ENCODE measurements around the gene STPG4.

The STPG4 gene

GRCh38 chr2:47078541-47079482, 76.3 kb downstream of the STPG4 start:
- no peaks in the 10 kb centered on the region for H3K9me3 ChIP-seq (replicated peaks in 1 of 2; ENCODE audit: control insufficient read depth in 2 of 2, insufficient read depth in 1 of 2, low read depth in 1 of 2, low read length in 2 of 2)
- H3K4me1 ChIP-seq (ENCODE audit: control insufficient read depth in 2 of 2, insufficient read depth in 1 of 2, low read depth in 1 of 2, low read length in 2 of 2): peaks cover 22 to 23% of the 10 kb centered on the region in 2 donors
- no peak overlapping the region for H3K4ac ChIP-seq (ENCODE audit: low read length)
- H2AK5ac ChIP-seq (ENCODE audit: low read depth, low read length): peak overlapping the region; percentile 73
- H2AFZ ChIP-seq (ENCODE audit: low read length): peak overlapping the region; percentile 27
- H3K27me3 ChIP-seq (ENCODE audit: control insufficient read depth in 3 of 3, insufficient read depth in 3 of 3, low read depth in 1 of 3, low read length in 3 of 3): no peaks in the 10 kb centered on the region
- H4K91ac ChIP-seq (ENCODE audit: low read depth, low read length, poor library complexity): peak overlapping the region; percentile 40
- H2BK5ac ChIP-seq (ENCODE audit: low read length): no peak overlapping the region
- DNase-seq (ENCODE audit: low spot score): no peak
- no peak overlapping the region for H3K4me3 ChIP-seq (ENCODE audit: low read length in 2 of 2)
- H3K14ac ChIP-seq (ENCODE audit: low read length): no peak overlapping the region
- peak overlapping the region; percentile 40 for H2BK15ac ChIP-seq (ENCODE audit: low read length)
- H3K79me1 ChIP-seq (ENCODE audit: low read depth, low read length): no peaks in the 10 kb centered on the region
- H3K36me3 ChIP-seq (replicated peaks in 1 of 2; ENCODE audit: control insufficient read depth in 2 of 2, insufficient read depth in 2 of 2, low read length in 2 of 2): no peaks in the 10 kb centered on the region
- no peak overlapping the region for H3K4me2 ChIP-seq (ENCODE audit: insufficient read depth, low read length, poor library complexity, severe bottlenecking)
- H3K23ac ChIP-seq (ENCODE audit: low read depth, low read length, poor library complexity): no peak overlapping the region
- peak overlapping the region; percentile 29 for H2BK120ac ChIP-seq (ENCODE audit: low read depth, low read length)
- no peak overlapping the region for H4K8ac ChIP-seq (ENCODE audit: low read depth, low read length)
- no CpG with 5 or more reads among the region's 17 CpGs for WGBS, 2 donors (ENCODE audit: extremely low coverage in 2 of 2, insufficient read length in 2 of 2, insufficient replicate concordance in 1 of 2)
- peak overlapping the region; percentile 73 for H3K18ac ChIP-seq (ENCODE audit: low read length)
- no peak overlapping the region for H2BK12ac ChIP-seq (ENCODE audit: low read length)
- H3K9ac ChIP-seq (ENCODE audit: low read depth, low read length, poor library complexity): no peak overlapping the region
- no peak overlapping the region for H3K27ac ChIP-seq (replicated peaks; ENCODE audit: low read length)

- Histone ChIP-seq H2BK5ac (ENCODE audit: low read length) (peak overlapping the region; percentile 11), H3K9ac (ENCODE audit: low read depth, low read length, poor library complexity) (no peak overlapping the region), H3K36me3 (replicated peaks in 1 of 2; ENCODE audit: control insufficient read depth in 2 of 2, insufficient read depth in 2 of 2, low read length in 2 of 2) (peaks cover 0 to 3% of the 10 kb centered on the region in 2 donors), H3K4me1 (ENCODE audit: control insufficient read depth in 2 of 2, insufficient read depth in 1 of 2, low read depth in 1 of 2, low read length in 2 of 2) (peaks cover 23 to 27% of the 10 kb centered on the region in 2 donors), H3K14ac (ENCODE audit: low read length) (no peak overlapping the region), H3K4me2 (ENCODE audit: insufficient read depth, low read length, poor library complexity, severe bottlenecking) (no peak overlapping the region), H2BK120ac (ENCODE audit: low read depth, low read length) (peak overlapping the region; percentile 29), H3K79me1 (ENCODE audit: low read depth, low read length) (no peaks in the 10 kb centered on the region), H2AFZ (ENCODE audit: low read length) (no peak overlapping the region), H3K18ac (ENCODE audit: low read length) (no peak overlapping the region), H4K8ac (ENCODE audit: low read depth, low read length) (no peak overlapping the region), H3K4me3 (ENCODE audit: low read length in 2 of 2) (no peak overlapping the region), H3K27ac (replicated peaks; ENCODE audit: low read length) (no peak overlapping the region), H3K23ac (ENCODE audit: low read depth, low read length, poor library complexity) (no peak overlapping the region), H3K9me3 (replicated peaks in 1 of 2; ENCODE audit: control insufficient read depth in 2 of 2, insufficient read depth in 1 of 2, low read depth in 1 of 2, low read length in 2 of 2) (no peaks in the 10 kb centered on the region), H3K4ac (ENCODE audit: low read length) (no peak overlapping the region), H2BK12ac (ENCODE audit: low read length) (no peak overlapping the region), H2AK5ac (ENCODE audit: low read depth, low read length) (no peak overlapping the region), H2BK15ac (ENCODE audit: low read length) (peak overlapping the region; percentile 1), H4K91ac (ENCODE audit: low read depth, low read length, poor library complexity) (no peak overlapping the region), H3K27me3 (ENCODE audit: control insufficient read depth in 3 of 3, insufficient read depth in 3 of 3, low read depth in 1 of 3, low read length in 3 of 3) (no peaks in the 10 kb centered on the region)
- WGBS, 2 donors (ENCODE audit: extremely low coverage in 2 of 2, insufficient read length in 2 of 2, insufficient replicate concordance in 1 of 2): no CpG with 5 or more reads among the region's 9 CpGs
- no peak for DNase-seq (ENCODE audit: low spot score)
Measured at GRCh38 chr2:47077442-47078117, 77.5 kb downstream of the STPG4 start.

GRCh38 chr2:47076586-47077441, 78.3 kb downstream of the STPG4 start:
- no peak for DNase-seq (ENCODE audit: low spot score)
- no peak overlapping the region for H2BK12ac ChIP-seq (ENCODE audit: low read length)
- peak overlapping the region; percentile 85 for H3K18ac ChIP-seq (ENCODE audit: low read length)
- H2BK5ac ChIP-seq (ENCODE audit: low read length): no peak overlapping the region
- H2AK5ac ChIP-seq (ENCODE audit: low read depth, low read length): peak overlapping the region; percentile 73
- no peaks in the 10 kb centered on the region for H3K27me3 ChIP-seq (ENCODE audit: control insufficient read depth in 3 of 3, insufficient read depth in 3 of 3, low read depth in 1 of 3, low read length in 3 of 3)
- no peak overlapping the region for H3K4me3 ChIP-seq (ENCODE audit: low read length in 2 of 2)
- H2BK120ac ChIP-seq (ENCODE audit: low read depth, low read length): peak overlapping the region; percentile 35
- no peak overlapping the region for H2AFZ ChIP-seq (ENCODE audit: low read length)
- no peaks in the 10 kb centered on the region for H3K79me1 ChIP-seq (ENCODE audit: low read depth, low read length)
- WGBS, 2 donors (ENCODE audit: extremely low coverage in 2 of 2, insufficient read length in 2 of 2, insufficient replicate concordance in 1 of 2): no CpG with 5 or more reads among the region's 12 CpGs
- no peak overlapping the region for H4K8ac ChIP-seq (ENCODE audit: low read depth, low read length)
- peak overlapping the region; percentile 15 for H2BK15ac ChIP-seq (ENCODE audit: low read length)
- no peak overlapping the region for H3K4ac ChIP-seq (ENCODE audit: low read length)
- no peak overlapping the region for H3K9ac ChIP-seq (ENCODE audit: low read depth, low read length, poor library complexity)
- H3K14ac ChIP-seq (ENCODE audit: low read length): peak overlapping the region; percentile 75
- peaks cover 26 to 34% of the 10 kb centered on the region in 2 donors for H3K4me1 ChIP-seq (ENCODE audit: control insufficient read depth in 2 of 2, insufficient read depth in 1 of 2, low read depth in 1 of 2, low read length in 2 of 2)
- peak overlapping the region; percentile 69 for H3K23ac ChIP-seq (ENCODE audit: low read depth, low read length, poor library complexity)
- H3K27ac ChIP-seq (replicated peaks; ENCODE audit: low read length): no peak overlapping the region
- no peak overlapping the region for H3K4me2 ChIP-seq (ENCODE audit: insufficient read depth, low read length, poor library complexity, severe bottlenecking)
- peaks cover 0 to 3% of the 10 kb centered on the region in 2 donors for H3K36me3 ChIP-seq (replicated peaks in 1 of 2; ENCODE audit: control insufficient read depth in 2 of 2, insufficient read depth in 2 of 2, low read length in 2 of 2)
- peak overlapping the region; percentile 60 for H4K91ac ChIP-seq (ENCODE audit: low read depth, low read length, poor library complexity)
- no peaks in the 10 kb centered on the region for H3K9me3 ChIP-seq (replicated peaks in 1 of 2; ENCODE audit: control insufficient read depth in 2 of 2, insufficient read depth in 1 of 2, low read depth in 1 of 2, low read length in 2 of 2)
